ENCODE data around the gene SH2D3A.
"Not testable (repeated sequence)": the region's sequence is repeated elsewhere in the genome, so short reads cannot be mapped to it uniquely, and the experiment has no call there.

- TF ChIP-seq, protein P1, sequence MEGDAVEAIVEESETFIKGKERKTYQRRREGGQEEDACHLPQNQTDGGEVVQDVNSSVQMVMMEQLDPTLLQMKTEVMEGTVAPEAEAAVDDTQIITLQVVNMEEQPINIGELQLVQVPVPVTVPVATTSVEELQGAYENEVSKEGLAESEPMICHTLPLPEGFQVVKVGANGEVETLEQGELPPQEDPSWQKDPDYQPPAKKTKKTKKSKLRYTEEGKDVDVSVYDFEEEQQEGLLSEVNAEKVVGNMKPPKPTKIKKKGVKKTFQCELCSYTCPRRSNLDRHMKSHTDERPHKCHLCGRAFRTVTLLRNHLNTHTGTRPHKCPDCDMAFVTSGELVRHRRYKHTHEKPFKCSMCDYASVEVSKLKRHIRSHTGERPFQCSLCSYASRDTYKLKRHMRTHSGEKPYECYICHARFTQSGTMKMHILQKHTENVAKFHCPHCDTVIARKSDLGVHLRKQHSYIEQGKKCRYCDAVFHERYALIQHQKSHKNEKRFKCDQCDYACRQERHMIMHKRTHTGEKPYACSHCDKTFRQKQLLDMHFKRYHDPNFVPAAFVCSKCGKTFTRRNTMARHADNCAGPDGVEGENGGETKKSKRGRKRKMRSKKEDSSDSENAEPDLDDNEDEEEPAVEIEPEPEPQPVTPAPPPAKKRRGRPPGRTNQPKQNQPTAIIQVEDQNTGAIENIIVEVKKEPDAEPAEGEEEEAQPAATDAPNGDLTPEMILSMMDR (IDR thresholded peaks at IDR 0.05) = not testable (repeated sequence)
- not testable (repeated sequence) for TF ChIP-seq EZH2 (IDR thresholded peaks at IDR 0.05; ENCODE audit: borderline replicate concordance, insufficient read depth, low read depth, low read length, poor library complexity, severe bottlenecking)
These were observed 4.4 kb upstream of the SH2D3A start for GRCh38 chr19:6771648-6772027.

All from B cell (primary cell).